Measurements from ENCODE around the gene SLC22A7.
"Not testable (repeated sequence)": the region's sequence is repeated elsewhere in the genome, so short reads cannot be mapped to it uniquely, and the experiment has no call there.

SLC22A7 gene

DNA sequence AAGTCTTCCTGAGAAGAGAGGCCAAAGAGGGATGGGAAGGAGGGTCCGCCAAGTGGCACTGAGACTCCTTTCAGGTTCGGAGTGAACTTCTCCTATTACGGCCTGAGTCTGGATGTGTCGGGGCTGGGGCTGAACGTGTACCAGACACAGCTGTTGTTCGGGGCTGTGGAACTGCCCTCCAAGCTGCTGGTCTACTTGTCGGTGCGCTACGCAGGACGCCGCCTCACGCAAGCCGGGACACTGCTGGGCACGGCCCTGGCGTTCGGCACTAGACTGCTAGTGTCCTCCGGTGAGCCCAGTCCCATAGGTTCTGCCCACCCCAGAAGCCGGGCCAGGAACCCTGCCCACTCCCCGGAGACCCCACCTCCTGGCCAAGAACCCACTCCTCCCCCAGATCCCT, 4.1 kb downstream of the SLC22A7 start:
- no peak for DNase-seq (ENCODE audit: low read depth)

DNA sequence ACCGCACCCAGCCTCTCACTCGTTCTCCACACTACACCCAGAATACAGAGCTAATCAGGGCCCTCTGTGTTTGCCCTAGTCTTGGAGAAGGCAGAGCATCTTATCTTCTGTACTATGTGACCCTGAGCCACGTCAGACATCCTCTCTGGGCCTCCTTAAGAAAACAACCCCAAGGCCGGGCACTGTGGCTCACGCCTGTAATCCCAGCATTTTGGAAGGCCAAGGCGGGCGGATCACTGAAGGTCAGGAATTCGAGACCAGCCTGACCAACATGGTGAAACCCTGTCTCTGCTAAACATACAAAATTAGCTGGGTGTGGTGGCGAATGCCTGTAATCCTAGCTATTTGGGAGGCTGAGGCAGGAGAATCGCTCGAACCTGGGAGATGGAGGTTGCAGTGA, 4.9 kb downstream of the SLC22A7 start:
- not testable (repeated sequence) for DNase-seq (ENCODE audit: low read depth)

DNA sequence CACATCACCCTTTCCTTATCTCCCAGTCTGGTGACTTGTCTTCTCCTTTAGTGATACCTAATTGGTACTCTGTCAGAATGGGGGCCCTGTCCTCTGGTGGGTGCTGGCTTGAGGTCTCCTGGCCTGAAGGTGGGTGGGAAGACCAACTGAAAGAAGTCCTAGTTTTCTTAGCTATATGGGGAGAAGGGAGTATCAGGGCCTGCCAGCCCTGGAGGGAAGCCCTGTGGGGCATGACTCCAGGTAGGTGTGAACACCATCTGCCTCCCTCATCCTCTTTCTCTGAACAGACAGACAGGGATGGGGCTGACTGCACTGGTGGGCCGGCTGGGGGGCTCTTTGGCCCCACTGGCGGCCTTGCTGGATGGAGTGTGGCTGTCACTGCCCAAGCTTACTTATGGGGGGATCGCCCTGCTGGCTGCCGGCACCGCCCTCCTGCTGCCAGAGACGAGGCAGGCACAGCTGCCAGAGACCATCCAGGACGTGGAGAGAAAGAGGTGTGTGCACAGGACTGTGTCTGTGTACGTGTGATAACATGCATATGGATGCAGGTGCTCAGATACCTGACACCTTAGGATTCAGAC, 5.8 kb downstream of the SLC22A7 start:
- DNase-seq (ENCODE audit: low read depth) = no peak

DNA sequence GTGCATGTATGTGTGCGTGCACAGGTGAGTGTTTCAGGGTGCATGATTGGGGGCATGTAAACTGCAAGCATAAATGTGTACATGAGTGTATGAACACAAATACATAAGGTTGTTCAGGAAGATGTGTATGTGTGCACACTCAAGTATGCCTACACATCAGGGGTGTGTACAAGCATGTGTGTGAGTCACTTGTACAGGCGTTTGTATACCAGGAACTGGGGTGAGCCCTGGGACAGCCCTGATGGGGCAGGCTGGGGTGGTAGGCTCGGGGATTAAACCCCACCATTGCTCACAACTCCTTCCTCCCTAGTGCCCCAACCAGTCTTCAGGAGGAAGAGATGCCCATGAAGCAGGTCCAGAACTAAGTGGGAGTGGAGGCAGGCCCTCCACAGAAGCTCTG, 6.3 kb downstream of the SLC22A7 start:
- no peak for DNase-seq (ENCODE audit: low read depth)

DNA sequence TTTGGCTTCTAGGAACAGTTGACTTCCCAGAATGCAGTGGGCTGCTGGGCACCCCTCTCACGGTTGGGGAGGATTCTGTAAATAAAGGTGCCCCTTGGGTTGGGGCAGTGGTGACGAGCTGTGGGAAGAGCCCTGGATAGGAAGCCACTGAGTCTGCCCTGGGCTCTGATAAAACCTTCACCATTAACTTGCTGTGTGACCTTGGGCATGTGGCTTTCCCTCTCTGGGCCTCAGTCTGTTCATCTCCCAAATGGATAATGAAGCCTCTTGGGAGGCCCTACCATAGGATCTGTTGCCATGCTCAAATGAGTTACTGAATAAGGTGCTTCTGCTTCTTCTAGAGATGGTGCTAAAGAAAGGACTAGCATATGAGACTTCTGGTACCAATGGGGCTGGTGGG, 6.8 kb downstream of the SLC22A7 start:
- no peak for DNase-seq (ENCODE audit: low read depth)

DNA sequence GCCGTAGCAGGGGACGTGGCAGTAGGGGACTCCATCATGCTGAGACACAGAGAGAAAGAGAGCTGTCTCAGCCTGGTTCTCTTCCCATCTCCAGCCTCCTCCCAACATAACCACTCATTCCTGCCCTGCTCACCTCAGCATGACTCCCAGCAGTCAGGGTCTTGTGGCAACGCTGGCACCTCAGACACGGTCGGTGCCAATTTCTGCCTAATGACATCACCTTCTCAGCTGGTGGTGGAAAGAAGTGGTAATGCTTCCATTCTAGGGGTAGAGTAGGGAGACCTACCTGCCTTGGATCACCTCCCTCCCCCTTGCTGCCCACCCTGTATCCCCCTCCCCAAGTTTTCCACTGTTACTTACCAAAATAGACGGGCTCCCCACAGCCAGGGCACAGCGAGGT, 8.0 kb downstream of the SLC22A7 start:
- no peak for DNase-seq (ENCODE audit: low read depth)

DNA sequence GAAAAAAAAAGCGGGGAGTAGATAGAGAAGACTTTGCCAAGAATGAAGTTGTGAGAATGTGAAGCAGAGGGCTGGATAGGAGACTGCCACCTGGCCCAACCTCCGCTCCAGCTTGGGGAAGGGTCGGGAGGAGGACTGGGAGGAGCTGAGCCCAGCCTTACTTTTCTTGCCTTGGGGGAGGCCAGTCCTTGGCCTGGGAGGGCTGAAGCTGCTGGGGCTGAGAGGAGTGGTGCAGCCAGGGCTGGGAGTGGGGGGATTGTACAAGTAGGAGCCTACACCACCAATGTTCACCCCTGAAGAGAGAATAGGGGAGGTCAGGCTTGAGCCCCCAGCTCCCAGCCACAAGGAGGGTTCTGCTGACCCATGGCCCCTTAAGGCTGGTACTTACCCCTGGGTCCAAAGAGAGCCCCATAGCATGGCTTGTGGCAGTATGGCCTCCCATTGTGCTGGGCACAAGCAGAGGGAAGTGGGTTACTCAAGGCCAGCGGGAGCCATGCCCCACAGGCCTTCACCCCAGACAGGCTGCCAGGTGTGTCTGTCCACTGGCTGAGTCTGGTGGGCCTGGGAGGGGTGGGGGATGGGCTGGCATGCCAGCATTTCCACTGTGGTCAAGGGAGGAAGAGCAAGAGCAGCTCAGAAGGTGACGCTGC, 9.5 kb downstream of the SLC22A7 start:
- no peak for DNase-seq (ENCODE audit: low read depth)

DNA sequence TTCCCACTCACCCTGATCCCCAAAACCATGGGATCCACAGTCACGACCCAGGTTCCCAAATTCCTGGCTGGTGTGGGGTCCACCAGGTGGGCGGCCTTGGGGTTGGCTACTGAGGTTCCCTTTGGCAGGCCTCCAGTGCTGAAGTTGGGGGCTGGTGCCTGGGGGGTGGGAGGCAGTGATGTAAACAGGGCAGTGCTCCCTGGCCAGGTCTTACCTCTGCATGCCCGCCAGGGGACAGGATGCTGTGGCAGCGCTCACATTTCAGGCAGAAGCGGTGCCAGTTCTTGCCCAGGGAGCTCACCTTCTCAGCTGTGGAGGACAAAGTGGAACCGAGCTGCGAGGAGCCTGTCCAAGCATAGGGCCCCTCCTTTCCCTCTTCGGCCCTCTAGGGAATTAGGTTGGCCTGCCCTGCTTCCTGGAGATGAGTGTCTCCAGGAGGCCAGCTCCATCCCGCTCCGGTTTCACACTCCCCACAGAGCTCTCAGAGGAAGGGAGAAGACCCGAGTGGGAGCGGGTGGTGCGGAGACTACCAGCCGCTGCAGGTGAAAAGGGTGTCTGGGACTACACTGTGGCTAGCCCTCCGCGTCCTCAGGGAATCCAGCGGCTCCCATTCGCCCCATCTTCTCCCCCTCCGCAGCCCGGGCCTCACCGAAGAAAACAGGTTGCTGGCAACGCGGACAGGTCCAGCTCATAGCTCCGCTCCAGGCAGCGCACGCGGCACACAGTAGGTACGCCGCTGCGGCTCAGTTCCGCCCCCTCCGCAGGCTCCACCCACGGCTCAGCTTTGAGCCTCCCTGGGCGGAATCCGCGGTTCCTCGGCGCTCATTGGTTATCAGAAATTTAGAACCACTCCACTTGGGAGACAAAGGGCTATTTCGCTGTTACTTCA, 10.3 kb downstream of the SLC22A7 start, which contains the start of gene CRIP3:
CRIP3 (minus strand) TSS at position 726 of the 889 bp plus-strand sequence; CDS start at position 692, 34 bp downstream.
- DNase-seq (ENCODE audit: low read depth) = no peak

DNA sequence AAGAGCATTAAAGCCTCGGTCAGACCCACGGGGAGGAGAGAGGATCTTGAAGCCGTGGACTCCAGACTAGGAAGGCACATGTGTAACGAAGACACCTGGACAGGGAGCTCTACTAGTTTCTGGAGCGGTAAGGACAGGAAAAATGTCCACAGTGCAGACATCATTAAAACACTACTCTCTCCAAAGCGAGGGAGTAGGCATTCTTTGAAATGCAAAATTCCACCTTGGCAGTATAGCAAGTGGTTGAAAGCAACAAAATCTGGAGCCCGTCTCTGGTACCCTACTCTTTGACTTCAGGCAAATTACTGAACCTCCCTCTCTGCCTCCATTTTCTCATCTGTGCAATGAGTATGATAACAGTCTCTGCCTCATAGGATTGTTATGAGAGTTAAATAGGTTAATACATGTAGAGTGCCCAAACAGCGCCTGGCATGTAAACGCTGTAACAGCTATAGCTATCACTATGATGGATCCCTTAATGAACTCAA, 11.0 kb downstream of the SLC22A7 start:
- DNase-seq (ENCODE audit: low read depth) = no peak

DNA sequence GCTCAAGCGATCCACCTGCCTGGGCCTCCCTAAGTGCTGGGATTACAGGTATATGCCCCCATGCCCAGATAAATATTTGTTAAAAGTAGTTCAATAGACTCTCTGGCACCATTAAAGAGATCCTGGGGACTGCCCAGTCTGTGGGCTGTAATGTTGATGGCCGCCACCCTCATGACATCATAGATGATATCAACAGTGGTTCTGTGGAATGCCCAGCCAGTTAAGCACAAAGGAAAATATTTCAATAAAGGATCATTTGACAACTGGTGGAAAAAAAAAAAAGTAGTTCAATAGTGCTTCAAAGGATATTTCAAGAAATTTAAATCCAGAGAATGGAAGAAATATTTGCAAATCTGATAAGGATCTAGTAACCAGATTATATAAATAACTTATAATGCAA, 12.1 kb downstream of the SLC22A7 start:
- DNase-seq (ENCODE audit: low read depth) = no peak

DNA sequence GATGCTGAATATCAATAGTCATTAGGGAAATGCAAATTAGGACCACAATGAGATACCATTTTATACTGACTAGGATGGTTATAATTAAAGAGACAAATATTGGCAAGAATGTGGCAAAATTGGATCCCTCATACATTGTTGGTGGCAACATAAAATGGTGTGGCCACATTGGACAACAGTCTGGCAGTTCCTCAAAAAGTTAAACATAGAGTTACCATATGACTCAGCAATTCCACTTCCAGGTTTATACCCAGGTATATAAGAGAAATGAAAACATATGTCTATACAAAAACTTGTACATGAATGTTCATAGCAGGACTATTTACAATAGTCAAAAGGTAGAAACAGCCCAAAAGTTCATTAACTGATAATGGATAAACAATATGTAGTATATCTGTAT, 12.6 kb downstream of the SLC22A7 start:
- DNase-seq (ENCODE audit: low read depth) = no peak

DNA sequence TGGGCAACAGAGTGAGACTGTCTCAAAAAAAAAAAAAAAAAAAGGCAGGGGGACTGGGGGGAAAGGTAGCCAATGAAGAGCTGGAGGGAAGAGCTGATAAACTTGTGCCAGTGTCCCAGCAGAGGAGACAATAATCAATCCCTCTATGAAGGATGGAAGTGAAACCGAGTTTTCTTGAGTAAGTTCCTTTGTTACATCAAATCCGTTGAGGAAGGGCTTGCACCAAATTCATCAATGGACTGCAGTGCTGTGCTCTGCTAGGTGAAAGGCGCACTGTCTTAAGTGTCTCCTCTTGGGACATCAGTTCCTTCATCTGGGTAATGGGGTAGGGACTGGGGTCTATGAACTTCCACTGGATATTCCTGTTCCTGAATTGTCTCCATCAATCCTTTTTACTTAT, 13.6 kb downstream of the SLC22A7 start:
- no peak for DNase-seq (ENCODE audit: low read depth)

DNA sequence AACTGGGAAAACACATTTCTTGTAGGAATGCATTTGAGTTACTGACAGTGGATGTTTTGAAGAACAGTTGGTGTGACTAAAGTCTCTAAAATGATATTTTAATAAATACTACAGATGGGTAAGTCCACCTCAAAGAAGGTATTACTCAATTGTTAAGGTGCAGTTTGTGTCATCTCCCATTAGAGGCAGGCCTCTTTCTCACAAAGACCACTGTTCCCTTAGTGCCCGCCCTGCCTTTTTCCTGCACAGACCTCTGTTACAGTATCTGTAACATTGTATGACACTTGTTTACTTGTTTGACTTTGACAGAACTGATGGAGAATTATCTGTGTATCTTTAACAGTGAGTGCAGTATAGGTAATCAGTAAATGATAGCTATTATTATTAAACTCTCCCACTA, 15.8 kb downstream of the SLC22A7 start:
- no peak for DNase-seq (ENCODE audit: low read depth)

DNA sequence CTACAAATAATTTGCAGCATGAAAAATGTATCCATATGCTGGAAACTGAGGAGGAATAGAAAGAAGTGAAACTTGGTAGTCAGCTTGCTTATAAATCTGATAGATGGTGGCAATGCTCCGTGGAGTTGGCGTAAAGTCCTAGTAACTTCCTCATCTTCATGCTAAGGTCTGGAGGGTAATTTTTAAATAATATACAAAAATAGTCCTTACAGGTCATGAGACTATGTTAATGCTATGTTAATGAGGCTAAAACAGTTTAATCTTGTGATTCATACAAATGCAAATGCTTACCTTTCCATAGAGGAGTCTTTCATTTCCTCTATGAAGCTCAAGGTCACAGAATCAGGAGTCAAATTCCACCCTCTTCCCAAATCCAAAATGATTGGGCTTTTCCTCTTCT, 20.0 kb downstream of the SLC22A7 start:
- DNase-seq (ENCODE audit: low read depth) = no peak

DNA sequence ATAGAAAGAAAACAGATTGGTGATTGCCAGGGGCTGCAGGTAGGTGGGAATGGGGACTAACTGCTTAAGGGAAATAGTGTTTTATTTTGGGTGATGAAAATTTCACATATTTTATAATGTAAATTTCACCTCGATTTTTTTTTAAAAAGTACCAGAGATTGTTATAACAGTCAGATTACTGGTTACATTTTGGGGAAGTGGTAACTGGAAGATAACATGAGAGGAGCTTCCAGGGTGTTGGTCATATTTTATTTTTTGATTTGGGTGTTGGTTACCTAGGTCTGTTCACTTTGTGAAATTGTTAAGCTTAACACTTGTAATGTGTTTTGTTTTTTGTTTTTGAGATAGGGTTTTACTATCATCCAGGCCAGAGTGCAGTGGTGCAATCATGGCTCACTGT, 27.8 kb downstream of the SLC22A7 start:
- DNase-seq (ENCODE audit: low read depth) = no peak

DNA sequence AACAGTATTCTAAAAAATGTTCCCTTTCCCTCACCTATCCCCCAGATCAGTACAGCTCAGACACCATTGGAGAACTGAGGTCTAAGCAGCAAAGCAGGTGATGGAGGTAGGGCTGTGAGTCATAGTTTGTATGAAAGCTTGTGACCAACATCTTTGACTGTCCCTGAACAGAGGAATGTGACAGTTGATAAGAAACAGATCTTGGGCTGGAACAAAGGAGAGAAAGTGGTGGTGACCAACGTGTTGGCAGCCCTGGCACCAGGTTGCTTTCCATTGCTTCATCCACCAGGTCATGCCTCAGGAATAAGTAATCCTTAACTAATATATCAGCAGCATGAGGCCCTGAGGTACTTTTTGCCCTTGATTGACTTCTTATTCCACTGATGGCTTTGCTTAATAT, 30.5 kb downstream of the SLC22A7 start:
- no peak for DNase-seq (ENCODE audit: low read depth)

DNA sequence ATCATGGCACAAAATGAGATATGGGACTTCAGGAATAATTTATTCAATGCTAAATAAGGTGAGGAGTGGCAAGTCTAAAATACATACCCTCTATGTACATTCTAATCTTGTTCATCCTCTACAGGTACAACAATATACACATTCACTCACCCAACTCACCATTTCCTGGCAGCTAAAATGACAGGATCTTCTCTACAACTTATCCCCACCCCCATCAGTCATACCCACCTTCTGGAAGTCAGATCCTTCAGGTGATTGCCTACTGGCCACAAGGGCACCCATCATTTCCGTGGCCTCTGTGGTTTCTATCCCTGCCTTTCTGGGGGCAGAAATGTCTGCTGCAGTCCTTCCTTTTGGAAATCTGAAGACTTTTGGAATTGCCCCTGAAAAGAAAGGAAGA, 33.4 kb downstream of the SLC22A7 start:
- DNase-seq (ENCODE audit: low read depth) = no peak

DNA sequence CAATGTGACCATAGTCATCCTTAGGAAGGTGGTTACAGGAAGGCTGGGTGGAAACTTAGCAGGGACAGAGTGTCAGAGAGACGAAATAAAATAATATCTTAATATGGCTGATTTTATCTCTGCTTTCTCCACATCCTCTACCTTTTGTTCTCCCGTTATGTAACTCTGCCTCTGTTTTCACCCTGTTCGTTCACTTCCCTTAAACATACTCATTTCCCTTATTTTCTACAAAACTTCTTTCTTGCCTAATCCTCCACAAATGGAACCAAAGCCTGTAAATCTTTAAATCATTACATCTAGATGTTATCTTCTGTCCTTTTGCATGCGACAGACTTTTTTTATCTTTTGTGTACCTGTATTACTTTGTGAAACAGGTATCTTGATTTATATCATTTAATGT, 33.8 kb downstream of the SLC22A7 start:
- DNase-seq (ENCODE audit: low read depth) = no peak

DNA sequence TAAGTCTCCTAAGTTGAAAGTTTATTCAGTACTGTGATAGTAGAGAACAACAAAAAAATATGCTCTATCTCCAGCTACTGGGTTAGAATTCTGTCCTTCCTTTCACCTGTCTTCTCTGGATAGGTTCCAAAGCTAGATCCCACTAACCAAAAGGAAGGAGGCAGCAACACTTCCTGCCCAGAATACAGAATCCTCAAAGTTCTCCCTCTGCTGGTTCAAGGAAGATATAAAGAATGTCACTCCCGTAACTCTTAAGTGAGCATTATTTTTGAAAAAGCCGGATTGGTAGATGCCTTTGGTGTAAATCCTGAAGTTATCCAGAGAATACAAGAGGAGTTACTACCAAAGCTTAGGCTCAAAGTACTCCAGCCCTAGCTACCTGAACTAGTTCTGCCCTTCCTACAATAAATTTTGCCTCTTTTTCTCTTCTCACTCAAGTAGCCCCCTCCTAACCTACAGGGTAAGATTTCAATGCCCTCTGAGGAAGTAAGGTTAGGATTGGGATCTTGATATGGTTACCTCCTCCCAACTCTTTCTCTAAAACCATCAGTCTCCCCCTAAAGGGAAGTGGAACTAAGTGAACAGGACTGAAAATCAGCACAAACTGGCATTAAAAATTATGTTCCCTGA, 36.5 kb downstream of the SLC22A7 start:
- DNase-seq (ENCODE audit: low read depth) = no peak

DNA sequence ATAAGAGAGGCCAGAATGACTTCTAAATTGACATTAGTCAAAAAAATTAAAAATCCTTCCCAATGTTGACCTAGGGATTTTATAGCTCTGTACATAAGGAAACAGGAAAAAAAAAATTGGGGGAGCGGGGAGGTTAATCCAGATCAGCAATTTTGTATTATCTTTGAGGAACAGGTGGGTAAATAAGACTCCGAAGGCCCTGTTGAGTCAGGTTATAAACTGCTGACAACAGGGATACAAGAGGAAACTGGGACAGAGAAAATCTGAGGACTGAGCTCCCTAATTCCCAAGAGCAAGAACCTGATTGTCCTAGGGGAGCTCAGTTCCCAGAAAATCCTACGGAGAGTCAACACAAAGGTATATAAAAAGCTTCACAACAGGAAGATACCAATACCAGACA, 37.4 kb downstream of the SLC22A7 start:
- DNase-seq (ENCODE audit: low read depth) = no peak

DNA sequence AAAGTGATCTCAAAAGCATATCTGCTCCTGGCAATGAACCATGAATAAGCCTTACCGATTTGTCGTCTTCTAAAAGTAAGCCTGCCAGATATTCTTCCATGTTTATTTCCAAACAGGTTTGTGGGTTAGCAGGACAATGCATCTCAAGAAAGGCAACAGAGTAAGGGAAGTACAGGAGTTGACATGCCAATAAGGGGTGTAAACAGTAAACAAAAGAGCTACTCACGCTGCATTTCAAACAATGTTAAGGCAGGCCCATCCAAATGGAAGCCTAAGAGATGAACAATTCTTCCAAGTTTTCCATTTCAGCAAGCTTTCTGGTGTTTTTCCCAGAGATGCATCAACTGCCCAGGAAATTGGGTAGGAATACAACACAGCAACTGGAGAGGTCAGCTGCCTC, 38.3 kb downstream of the SLC22A7 start:
- DNase-seq (ENCODE audit: low read depth) = no peak

DNA sequence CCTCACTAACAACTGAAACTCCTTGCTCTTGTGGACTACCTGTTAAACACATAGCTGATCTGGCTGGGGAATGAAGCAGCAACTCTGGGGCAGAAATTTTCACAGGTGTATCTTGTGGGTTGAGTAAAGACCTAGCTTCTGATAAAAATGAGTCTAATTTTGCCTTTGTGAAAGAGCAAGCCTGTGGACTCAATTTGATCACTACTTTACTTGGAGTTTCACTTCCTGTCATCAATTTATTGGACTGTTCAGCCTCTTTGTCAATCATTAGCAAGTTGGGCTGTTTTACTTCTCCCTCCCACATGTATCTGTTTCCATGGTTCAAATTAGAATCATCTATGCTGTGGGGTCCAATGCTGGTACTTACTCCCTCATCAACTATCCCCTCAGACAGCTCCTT, 40.2 kb downstream of the SLC22A7 start:
- no peak for DNase-seq (ENCODE audit: low read depth)

DNA sequence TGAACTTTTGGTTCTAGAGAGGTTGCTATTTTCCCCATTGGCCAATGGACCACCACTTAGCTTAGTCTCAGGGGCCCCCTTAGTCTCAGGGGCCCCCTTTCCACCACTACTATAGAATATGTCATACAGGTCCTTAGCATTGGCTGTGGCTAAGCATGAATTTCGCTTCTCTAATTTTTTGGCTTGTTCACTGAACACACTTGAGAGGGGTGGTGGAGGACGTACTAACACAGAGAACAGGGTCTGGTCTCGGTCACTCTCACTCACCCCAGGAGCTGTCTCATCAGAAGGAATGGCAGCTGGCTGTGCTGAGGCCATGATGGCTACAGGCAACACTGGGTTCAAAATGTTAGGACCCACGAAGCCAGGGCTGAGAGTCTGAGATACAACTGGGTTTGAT, 41.1 kb downstream of the SLC22A7 start:
- DNase-seq (ENCODE audit: low read depth) = no peak
